Stimulated activated CD8-positive, alpha-beta memory T cell treated with anti-CD3 and anti-CD28 coated beads, Interleukin-15, amount 100 ng/mL, for 4 hours (primary cell): ENCODE results near the gene HPSE2.

ENCODE experiments used
- DNase-seq, 2 donors: peaks; one replicate each; pipeline ENCODE4 v3.0.0-alpha.2; 2020; ENCODE audit warnings: low read depth in 2 of 2

The HPSE2 gene

GRCh38 chr10:98684019-98684899, 551.4 kb downstream of the HPSE2 start:
- DNase-seq, result no peak

GRCh38 chr10:98676895-98677294, 558.8 kb downstream of the HPSE2 start:
- DNase-seq, result no peak

- DNase-seq, result no peak
Observed at GRCh38 chr10:98675902-98676301, 559.8 kb downstream of the HPSE2 start.

GRCh38 chr10:98673171-98673782, 562.4 kb downstream of the HPSE2 start:
- no peak for DNase-seq

GRCh38 chr10:98667081-98667480, 568.6 kb downstream of the HPSE2 start:
- no peak for DNase-seq

- no peak for DNase-seq
Observed at GRCh38 chr10:98666276-98666675, 569.4 kb downstream of the HPSE2 start.

- no peak for DNase-seq
Observed at GRCh38 chr10:98664329-98665042, 571.2 kb downstream of the HPSE2 start.

GRCh38 chr10:98659951-98660350, 575.7 kb downstream of the HPSE2 start:
- no peak for DNase-seq

- DNase-seq, result no peak
Observed at GRCh38 chr10:98655492-98655891, 580.2 kb downstream of the HPSE2 start.

- DNase-seq, result no peak
Observed at GRCh38 chr10:98649170-98649569, 586.5 kb downstream of the HPSE2 start.

- DNase-seq, result no peak
Observed at GRCh38 chr10:98646998-98647917, 588.4 kb downstream of the HPSE2 start.

GRCh38 chr10:98644466-98644865, 591.2 kb downstream of the HPSE2 start:
- DNase-seq, result no peak

- no peak for DNase-seq
Observed at GRCh38 chr10:98642281-98642680, 593.4 kb downstream of the HPSE2 start.

GRCh38 chr10:98638920-98639319, 596.7 kb downstream of the HPSE2 start:
- DNase-seq, result no peak

- no peak for DNase-seq
Observed at GRCh38 chr10:98636921-98637329, 598.7 kb downstream of the HPSE2 start.

GRCh38 chr10:98632456-98633150, 603.0 kb downstream of the HPSE2 start:
- no peak for DNase-seq

GRCh38 chr10:98628206-98628605, 607.4 kb downstream of the HPSE2 start:
- DNase-seq, result no peak

- DNase-seq, result no peak
Observed at GRCh38 chr10:98627711-98628110, 607.9 kb downstream of the HPSE2 start.

- DNase-seq, result no peak
Observed at GRCh38 chr10:98624963-98625362, 610.7 kb downstream of the HPSE2 start.

GRCh38 chr10:98623176-98623575, 612.5 kb downstream of the HPSE2 start:
- DNase-seq, result no peak

- DNase-seq, result no peak
Observed at GRCh38 chr10:98621630-98622029, 614.0 kb downstream of the HPSE2 start.
